ENCODE measurements around the gene C1orf94. TPM values are rescaled to one million over a fixed set of nuclear protein-coding genes. Genes with fewer than 3 reads are reported as not detected.

The C1orf94 gene
- total and polyA plus RNA-seq, 2 experiments from 2014 or later: 4.3 to 5.3 TPM

DNA sequence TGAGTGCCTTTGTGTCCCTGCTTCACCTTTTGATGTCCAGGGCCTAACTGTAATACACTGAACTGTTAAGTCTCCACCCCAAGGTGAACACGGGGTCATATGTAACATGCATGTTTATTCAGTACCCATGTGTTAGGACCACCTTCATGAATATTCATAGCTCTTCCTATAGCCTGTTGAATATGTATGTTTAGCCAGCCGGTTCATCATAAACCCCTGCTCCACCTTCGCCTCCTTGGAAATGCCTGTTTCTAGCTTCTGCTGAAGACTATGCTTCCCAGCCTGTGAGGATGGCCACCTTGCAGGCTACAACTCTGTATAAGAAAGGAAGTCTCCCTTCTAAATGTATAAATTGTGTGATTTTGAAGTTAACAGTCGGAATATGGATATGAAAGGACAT is 69.3 kb downstream of the C1orf94 start:
- no peak for DNase-seq (ENCODE audit: low spot score)
- Histone ChIP-seq H4K20me1 (replicated peaks; ENCODE audit: insufficient read depth) (no peaks in the 10 kb centered on the region), H3K4me3 (no peak overlapping the region), H2AFZ (peak overlapping the region; percentile 18), H3K27ac (ENCODE audit: low read depth) (no peak overlapping the region), H3K4me1 (ENCODE audit: insufficient read depth) (no peaks in the 10 kb centered on the region; the same call in 1 of the 2 replicates), H3K79me2 (replicated peaks; ENCODE audit: insufficient read depth) (no peaks in the 10 kb centered on the region), H3K4me2 (no peak overlapping the region), H3F3A (replicated peaks; ENCODE audit: low read depth) (no peaks in the 10 kb centered on the region), H3K9me2 (ENCODE audit: insufficient read depth) (no peaks in the 10 kb centered on the region), H3K27me3 (ENCODE audit: insufficient read depth) (no peaks in the 10 kb centered on the region), H3K36me3 (ENCODE audit: insufficient read depth) (no peaks in the 10 kb centered on the region)
- TF ChIP-seq NANOG (IDR thresholded peaks at IDR 0.05; ENCODE audit: borderline replicate concordance) (no peak), STAT1 (IDR thresholded peaks at IDR 0.05; ENCODE audit: unreplicated experiment) (no peak), ZNF114 (CRISPR knock-in tag; IDR thresholded peaks at IDR 0.05) (no peak), EZH2 (IDR thresholded peaks at IDR 0.05; ENCODE audit: low read depth, unreplicated experiment) (no peak), JUNB (IDR thresholded peaks at IDR 0.05; ENCODE audit: unreplicated experiment) (no peak), CREB1 (CRISPR knock-in tag; IDR thresholded peaks at IDR 0.05; ENCODE audit: low read depth) (no peak), ZNF331 (CRISPR knock-in tag; IDR thresholded peaks at IDR 0.05; ENCODE audit: low read depth) (no peak), EZH2phosphoT487 (IDR thresholded peaks at IDR 0.05; ENCODE audit: unreplicated experiment) (no peak), POLR2AphosphoS5 (IDR thresholded peaks at IDR 0.05; ENCODE audit: low read depth) (no peak)
- TF ChIP-seq, protein P1, sequence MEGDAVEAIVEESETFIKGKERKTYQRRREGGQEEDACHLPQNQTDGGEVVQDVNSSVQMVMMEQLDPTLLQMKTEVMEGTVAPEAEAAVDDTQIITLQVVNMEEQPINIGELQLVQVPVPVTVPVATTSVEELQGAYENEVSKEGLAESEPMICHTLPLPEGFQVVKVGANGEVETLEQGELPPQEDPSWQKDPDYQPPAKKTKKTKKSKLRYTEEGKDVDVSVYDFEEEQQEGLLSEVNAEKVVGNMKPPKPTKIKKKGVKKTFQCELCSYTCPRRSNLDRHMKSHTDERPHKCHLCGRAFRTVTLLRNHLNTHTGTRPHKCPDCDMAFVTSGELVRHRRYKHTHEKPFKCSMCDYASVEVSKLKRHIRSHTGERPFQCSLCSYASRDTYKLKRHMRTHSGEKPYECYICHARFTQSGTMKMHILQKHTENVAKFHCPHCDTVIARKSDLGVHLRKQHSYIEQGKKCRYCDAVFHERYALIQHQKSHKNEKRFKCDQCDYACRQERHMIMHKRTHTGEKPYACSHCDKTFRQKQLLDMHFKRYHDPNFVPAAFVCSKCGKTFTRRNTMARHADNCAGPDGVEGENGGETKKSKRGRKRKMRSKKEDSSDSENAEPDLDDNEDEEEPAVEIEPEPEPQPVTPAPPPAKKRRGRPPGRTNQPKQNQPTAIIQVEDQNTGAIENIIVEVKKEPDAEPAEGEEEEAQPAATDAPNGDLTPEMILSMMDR (conservative IDR thresholded peaks at IDR 0.05; ENCODE audit: low read depth in 2 of 2): no peak
- TF ChIP-seq, protein P2, sequence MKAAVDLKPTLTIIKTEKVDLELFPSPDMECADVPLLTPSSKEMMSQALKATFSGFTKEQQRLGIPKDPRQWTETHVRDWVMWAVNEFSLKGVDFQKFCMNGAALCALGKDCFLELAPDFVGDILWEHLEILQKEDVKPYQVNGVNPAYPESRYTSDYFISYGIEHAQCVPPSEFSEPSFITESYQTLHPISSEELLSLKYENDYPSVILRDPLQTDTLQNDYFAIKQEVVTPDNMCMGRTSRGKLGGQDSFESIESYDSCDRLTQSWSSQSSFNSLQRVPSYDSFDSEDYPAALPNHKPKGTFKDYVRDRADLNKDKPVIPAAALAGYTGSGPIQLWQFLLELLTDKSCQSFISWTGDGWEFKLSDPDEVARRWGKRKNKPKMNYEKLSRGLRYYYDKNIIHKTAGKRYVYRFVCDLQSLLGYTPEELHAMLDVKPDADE (IDR thresholded peaks at IDR 0.05): no peak
- TF ChIP-seq, protein P3, sequence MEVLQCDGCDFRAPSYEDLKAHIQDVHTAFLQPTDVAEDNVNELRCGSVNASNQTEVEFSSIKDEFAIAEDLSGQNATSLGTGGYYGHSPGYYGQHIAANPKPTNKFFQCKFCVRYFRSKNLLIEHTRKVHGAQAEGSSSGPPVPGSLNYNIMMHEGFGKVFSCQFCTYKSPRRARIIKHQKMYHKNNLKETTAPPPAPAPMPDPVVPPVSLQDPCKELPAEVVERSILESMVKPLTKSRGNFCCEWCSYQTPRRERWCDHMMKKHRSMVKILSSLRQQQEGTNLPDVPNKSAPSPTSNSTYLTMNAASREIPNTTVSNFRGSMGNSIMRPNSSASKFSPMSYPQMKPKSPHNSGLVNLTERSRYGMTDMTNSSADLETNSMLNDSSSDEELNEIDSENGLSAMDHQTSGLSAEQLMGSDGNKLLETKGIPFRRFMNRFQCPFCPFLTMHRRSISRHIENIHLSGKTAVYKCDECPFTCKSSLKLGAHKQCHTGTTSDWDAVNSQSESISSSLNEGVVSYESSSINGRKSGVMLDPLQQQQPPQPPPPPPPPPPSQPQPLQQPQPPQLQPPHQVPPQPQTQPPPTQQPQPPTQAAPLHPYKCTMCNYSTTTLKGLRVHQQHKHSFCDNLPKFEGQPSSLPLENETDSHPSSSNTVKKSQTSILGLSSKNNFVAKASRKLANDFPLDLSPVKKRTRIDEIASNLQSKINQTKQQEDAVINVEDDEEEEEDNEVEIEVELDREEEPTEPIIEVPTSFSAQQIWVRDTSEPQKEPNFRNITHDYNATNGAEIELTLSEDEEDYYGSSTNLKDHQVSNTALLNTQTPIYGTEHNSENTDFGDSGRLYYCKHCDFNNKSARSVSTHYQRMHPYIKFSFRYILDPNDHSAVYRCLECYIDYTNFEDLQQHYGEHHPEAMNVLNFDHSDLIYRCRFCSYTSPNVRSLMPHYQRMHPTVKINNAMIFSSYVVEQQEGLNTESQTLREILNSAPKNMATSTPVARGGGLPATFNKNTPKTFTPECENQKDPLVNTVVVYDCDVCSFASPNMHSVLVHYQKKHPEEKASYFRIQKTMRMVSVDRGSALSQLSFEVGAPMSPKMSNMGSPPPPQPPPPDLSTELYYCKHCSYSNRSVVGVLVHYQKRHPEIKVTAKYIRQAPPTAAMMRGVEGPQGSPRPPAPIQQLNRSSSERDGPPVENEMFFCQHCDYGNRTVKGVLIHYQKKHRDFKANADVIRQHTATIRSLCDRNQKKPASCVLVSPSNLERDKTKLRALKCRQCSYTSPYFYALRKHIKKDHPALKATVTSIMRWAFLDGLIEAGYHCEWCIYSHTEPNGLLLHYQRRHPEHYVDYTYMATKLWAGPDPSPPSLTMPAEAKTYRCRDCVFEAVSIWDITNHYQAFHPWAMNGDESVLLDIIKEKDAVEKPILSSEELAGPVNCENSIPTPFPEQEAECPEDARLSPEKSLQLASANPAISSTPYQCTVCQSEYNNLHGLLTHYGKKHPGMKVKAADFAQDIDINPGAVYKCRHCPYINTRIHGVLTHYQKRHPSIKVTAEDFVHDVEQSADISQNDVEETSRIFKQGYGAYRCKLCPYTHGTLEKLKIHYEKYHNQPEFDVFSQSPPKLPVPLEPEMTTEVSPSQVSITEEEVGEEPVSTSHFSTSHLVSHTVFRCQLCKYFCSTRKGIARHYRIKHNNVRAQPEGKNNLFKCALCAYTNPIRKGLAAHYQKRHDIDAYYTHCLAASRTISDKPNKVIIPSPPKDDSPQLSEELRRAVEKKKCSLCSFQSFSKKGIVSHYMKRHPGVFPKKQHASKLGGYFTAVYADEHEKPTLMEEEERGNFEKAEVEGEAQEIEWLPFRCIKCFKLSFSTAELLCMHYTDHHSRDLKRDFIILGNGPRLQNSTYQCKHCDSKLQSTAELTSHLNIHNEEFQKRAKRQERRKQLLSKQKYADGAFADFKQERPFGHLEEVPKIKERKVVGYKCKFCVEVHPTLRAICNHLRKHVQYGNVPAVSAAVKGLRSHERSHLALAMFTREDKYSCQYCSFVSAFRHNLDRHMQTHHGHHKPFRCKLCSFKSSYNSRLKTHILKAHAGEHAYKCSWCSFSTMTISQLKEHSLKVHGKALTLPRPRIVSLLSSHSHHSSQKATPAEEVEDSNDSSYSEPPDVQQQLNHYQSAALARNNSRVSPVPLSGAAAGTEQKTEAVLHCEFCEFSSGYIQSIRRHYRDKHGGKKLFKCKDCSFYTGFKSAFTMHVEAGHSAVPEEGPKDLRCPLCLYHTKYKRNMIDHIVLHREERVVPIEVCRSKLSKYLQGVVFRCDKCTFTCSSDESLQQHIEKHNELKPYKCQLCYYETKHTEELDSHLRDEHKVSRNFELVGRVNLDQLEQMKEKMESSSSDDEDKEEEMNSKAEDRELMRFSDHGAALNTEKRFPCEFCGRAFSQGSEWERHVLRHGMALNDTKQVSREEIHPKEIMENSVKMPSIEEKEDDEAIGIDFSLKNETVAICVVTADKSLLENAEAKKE (CRISPR knock-in tag; IDR thresholded peaks at IDR 0.05): no peak
- TF ChIP-seq, protein P4, sequence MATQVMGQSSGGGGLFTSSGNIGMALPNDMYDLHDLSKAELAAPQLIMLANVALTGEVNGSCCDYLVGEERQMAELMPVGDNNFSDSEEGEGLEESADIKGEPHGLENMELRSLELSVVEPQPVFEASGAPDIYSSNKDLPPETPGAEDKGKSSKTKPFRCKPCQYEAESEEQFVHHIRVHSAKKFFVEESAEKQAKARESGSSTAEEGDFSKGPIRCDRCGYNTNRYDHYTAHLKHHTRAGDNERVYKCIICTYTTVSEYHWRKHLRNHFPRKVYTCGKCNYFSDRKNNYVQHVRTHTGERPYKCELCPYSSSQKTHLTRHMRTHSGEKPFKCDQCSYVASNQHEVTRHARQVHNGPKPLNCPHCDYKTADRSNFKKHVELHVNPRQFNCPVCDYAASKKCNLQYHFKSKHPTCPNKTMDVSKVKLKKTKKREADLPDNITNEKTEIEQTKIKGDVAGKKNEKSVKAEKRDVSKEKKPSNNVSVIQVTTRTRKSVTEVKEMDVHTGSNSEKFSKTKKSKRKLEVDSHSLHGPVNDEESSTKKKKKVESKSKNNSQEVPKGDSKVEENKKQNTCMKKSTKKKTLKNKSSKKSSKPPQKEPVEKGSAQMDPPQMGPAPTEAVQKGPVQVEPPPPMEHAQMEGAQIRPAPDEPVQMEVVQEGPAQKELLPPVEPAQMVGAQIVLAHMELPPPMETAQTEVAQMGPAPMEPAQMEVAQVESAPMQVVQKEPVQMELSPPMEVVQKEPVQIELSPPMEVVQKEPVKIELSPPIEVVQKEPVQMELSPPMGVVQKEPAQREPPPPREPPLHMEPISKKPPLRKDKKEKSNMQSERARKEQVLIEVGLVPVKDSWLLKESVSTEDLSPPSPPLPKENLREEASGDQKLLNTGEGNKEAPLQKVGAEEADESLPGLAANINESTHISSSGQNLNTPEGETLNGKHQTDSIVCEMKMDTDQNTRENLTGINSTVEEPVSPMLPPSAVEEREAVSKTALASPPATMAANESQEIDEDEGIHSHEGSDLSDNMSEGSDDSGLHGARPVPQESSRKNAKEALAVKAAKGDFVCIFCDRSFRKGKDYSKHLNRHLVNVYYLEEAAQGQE (IDR thresholded peaks at IDR 0.05; ENCODE audit: unreplicated experiment): no peak
- Mint-ChIP-seq H3K9me3 (peaks cover 8% of the 10 kb centered on the region; the same call in 2 of the 3 replicates), H3K27me3 (ENCODE audit: insufficient read depth, low read depth, poor library complexity) (peaks cover 2% of the 10 kb centered on the region), H3K27ac (no peak overlapping the region), H3K4me1 (peaks cover 7% of the 10 kb centered on the region), H3K4me3 (no peak overlapping the region), H3K36me3 (ENCODE audit: low read depth) (no peaks in the 10 kb centered on the region)
- ATAC-seq: no peak

Measured in GM23338 (cell line).